SK-N-SH (cell line): Measurements from ENCODE around the gene TFCP2. TPM values are rescaled to one million over a fixed set of nuclear protein-coding genes. Genes with fewer than 3 reads are reported as not detected.

Experiments
- CTCF ChIA-PET: fragments of 300-600, 350-600 bp; formaldehyde crosslinking; extraction: SDS; loops from one replicate; lab custom pipeline; 2021; lab: Yijun Ruan, JAX
- POLR2A ChIA-PET: fragments of 350-600 bp; sonication (Branson Sonifier 250); formaldehyde crosslinking; extraction: SDS; loops from one replicate; lab custom pipeline; 2020; ENCODE audit warnings: antibody characterized with exemption, inconsistent platforms; lab: Yijun Ruan, JAX
- DNase-seq: peaks from one replicate; pipeline ENCODE4 v3.0.0; 2012
- H2AFZ ChIP-seq: fragments of 200-600 bp; sonication (generic); 2 replicates; pipeline ENCODE4 v1.8.1; 2016; ENCODE audit warnings: antibody characterized with exemption, mild to moderate bottlenecking, low read depth
- H3F3A ChIP-seq: fragments of 200-600 bp; sonication (generic); replicated peaks from 2 replicates; pipeline ENCODE3; 2016; ENCODE audit warnings: antibody characterized with exemption, mild to moderate bottlenecking; ENCODE audit not compliant: insufficient read depth
- H3K27ac ChIP-seq, 2 experiments: fragments of 200-500 bp in 1 of 2; fragments of 200-600 bp in 1 of 2; sonication (Bioruptor generic) in 1 of 2; sonication (generic), shearing (Covaris generic) in 1 of 2; 2 replicates each; pipeline versions ENCODE4 v1.5.1 to v1.6.1; 2014 to 2016; ENCODE audit warnings: low read depth in 2 of 2, inconsistent platforms in 1 of 2, low read length in 1 of 2, mild to moderate bottlenecking in 1 of 2, mixed read lengths in 1 of 2
- H3K27me3 ChIP-seq: fragments of 200-600 bp; sonication (generic), shearing (Covaris generic); 2 replicates; pipeline ENCODE4 v1.6.1; 2016; ENCODE audit warnings: mixed run types; ENCODE audit not compliant: insufficient read depth
- H3K36me3 ChIP-seq, 2 experiments: fragments of 200-500 bp in 1 of 2; fragments of 200-600 bp in 1 of 2; sonication (Bioruptor generic) in 1 of 2; sonication (generic) in 1 of 2; replicated peaks in 1 of 2; 2 replicates each; pipeline versions ENCODE3 to v1.5.1; 2014 to 2016; ENCODE audit warnings: low read length in 1 of 2, mild to moderate bottlenecking in 1 of 2; ENCODE audit not compliant: insufficient read depth in 2 of 2, control insufficient read depth in 1 of 2
- H3K4me1 ChIP-seq, 2 experiments: fragments of 200-500 bp in 1 of 2; fragments of 200-600 bp in 1 of 2; sonication (Bioruptor generic) in 1 of 2; sonication (generic), shearing (Covaris generic) in 1 of 2; 2 replicates each; pipeline versions ENCODE4 v1.5.1 to v1.6.1; 2014 to 2016; ENCODE audit warnings: low read depth in 1 of 2, low read length in 1 of 2, mixed run types in 1 of 2; ENCODE audit not compliant: insufficient read depth in 2 of 2, control insufficient read depth in 1 of 2
- H3K4me2 ChIP-seq: fragments of 200-600 bp; sonication (generic), shearing (Covaris generic); 2 replicates; pipeline ENCODE4 v1.6.1; 2017; ENCODE audit warnings: mixed run types
- H3K4me3 ChIP-seq, 2 experiments: fragments of 200-500 bp in 1 of 2; fragments of 200-600 bp in 1 of 2; sonication (Bioruptor generic) in 1 of 2; sonication (generic), shearing (Covaris generic) in 1 of 2; 2 replicates each; pipeline versions ENCODE4 v1.5.1 to v1.8.1; 2014 to 2016; ENCODE audit warnings: low read depth in 2 of 2, inconsistent platforms in 1 of 2, low read length in 1 of 2, mild to moderate bottlenecking in 1 of 2, mixed read lengths in 1 of 2, moderate library complexity in 1 of 2
- H3K79me2 ChIP-seq: fragments of 200-600 bp; sonication (generic); 2 replicates; pipeline ENCODE4 v1.8.1; 2017; ENCODE audit warnings: mild to moderate bottlenecking; ENCODE audit not compliant: insufficient read depth
- H3K9ac ChIP-seq: fragments of 200-600 bp; sonication (generic); 2 replicates; pipeline ENCODE4 v1.6.1; 2017; ENCODE audit warnings: mixed run types
- H3K9me2 ChIP-seq: fragments of 200-600 bp; sonication (generic); 2 replicates; pipeline ENCODE4 v1.6.1; 2017; ENCODE audit warnings: mixed run types
- H3K9me3 ChIP-seq: fragments of 200-600 bp; sonication (generic); 2 replicates; pipeline ENCODE4 v1.6.1; 2017; ENCODE audit warnings: mixed run types, mild to moderate bottlenecking, moderate library complexity
- H4K20me1 ChIP-seq: fragments of 200-600 bp; sonication (generic); 2 replicates; pipeline ENCODE4 v1.6.1; 2017; ENCODE audit warnings: mild to moderate bottlenecking, mixed run types; ENCODE audit not compliant: insufficient read depth
- CHD2 ChIP-seq: fragments of 150-350 bp; IDR thresholded peaks from 2 replicates; pipeline ENCODE4 v1.6.1; 2018; ENCODE audit warnings: low read length; ENCODE audit not compliant: partially characterized antibody
- CTCF ChIP-seq: fragments of 200-600 bp; sonication (generic); IDR thresholded peaks from 2 replicates; pipeline ENCODE4 v1.6.1; 2017; ENCODE audit warnings: antibody characterized with exemption, mild to moderate bottlenecking, moderate library complexity
- ELF1 ChIP-seq: IDR thresholded peaks from 2 replicates; pipeline ENCODE4 v1.4.0; 2012
- EZH2phosphoT487 ChIP-seq: fragments of 200-600 bp; sonication (generic); IDR thresholded peaks from 2 replicates; pipeline ENCODE4 v1.6.1; 2017; ENCODE audit warnings: low read depth, mixed run types, mild to moderate bottlenecking, antibody characterized with exemption, moderate library complexity, borderline replicate concordance
- FOSL2 ChIP-seq: IDR thresholded peaks from 2 replicates; pipeline ENCODE4 v1.4.0; 2012; ENCODE audit warnings: low read depth, mild to moderate bottlenecking, moderate library complexity, borderline replicate concordance
- FOXJ3 ChIP-seq: sonication (generic); formaldehyde crosslinking; IDR thresholded peaks from 2 replicates; pipeline ENCODE4 v1.5.1; 2020; ENCODE audit warnings: mild to moderate bottlenecking, missing genetic modification reagents
- MEF2A ChIP-seq: IDR thresholded peaks from 2 replicates; pipeline ENCODE4 v1.4.0; 2012; ENCODE audit warnings: low read depth, borderline replicate concordance
- MXI1 ChIP-seq: IDR thresholded peaks from 2 replicates; pipeline ENCODE4 v1.6.1; 2012; ENCODE audit warnings: mild to moderate bottlenecking, low read depth, low read length, improper control_type of control experiment
- NFIC ChIP-seq: IDR thresholded peaks from 2 replicates; pipeline ENCODE4 v1.4.0; 2012; ENCODE audit warnings: borderline replicate concordance
- NRF1 ChIP-seq: IDR thresholded peaks from 2 replicates; pipeline ENCODE4 v1.6.1; 2012; ENCODE audit warnings: low read depth, mild to moderate bottlenecking, low read length
- POLR2AphosphoS5 ChIP-seq: IDR thresholded peaks from 2 replicates; pipeline ENCODE4 v1.6.1; 2012; ENCODE audit warnings: low read depth, low read length
- RAD21 ChIP-seq: IDR thresholded peaks from 2 replicates; pipeline ENCODE4 v1.6.1; 2012; ENCODE audit warnings: mild to moderate bottlenecking, low read length
- RCOR1 ChIP-seq: fragments of 150-350 bp; IDR thresholded peaks from 2 replicates; pipeline ENCODE4 v1.6.1; 2017; ENCODE audit warnings: antibody characterized with exemption, low read length
- RFX5 ChIP-seq: IDR thresholded peaks from 2 replicates; pipeline ENCODE4 v1.6.1; 2012; ENCODE audit warnings: mild to moderate bottlenecking, improper control_type of control experiment, low read length
- RXRA ChIP-seq: IDR thresholded peaks from 2 replicates; pipeline ENCODE4 v1.4.0; 2012; ENCODE audit warnings: low read depth, mild to moderate bottlenecking, borderline replicate concordance
- TCF12 ChIP-seq: IDR thresholded peaks from 2 replicates; pipeline ENCODE4 v1.4.0; 2012
- TEAD4 ChIP-seq: IDR thresholded peaks from 2 replicates; pipeline ENCODE4 v1.4.0; 2012; ENCODE audit warnings: mild to moderate bottlenecking, borderline replicate concordance; ENCODE audit not compliant: insufficient read depth
- YY1 ChIP-seq: IDR thresholded peaks from 2 replicates; pipeline ENCODE4 v1.4.0; 2012; ENCODE audit warnings: low read depth, mild to moderate bottlenecking
- WGBS: methylation state at CpG from one replicate; pipeline ENCODE4 v1.1.6; 2017; ENCODE audit warnings: low lambda C conversion rate; 5-methylcytosine and 5-hydroxymethylcytosine counted together
- polyA plus RNA-seq, 3 experiments: library from polyadenylated mRNA; depleted of rRNA; stranded (reverse); fragments of >200 nt; gene quantifications; 2 replicates each; pipeline ENCODE4 v1.2.3, GENCODE V29; 2012
- TF ChIP-seq, protein P1 (sequence below): fragments of 150-350 bp; IDR thresholded peaks from 2 replicates; pipeline ENCODE4 v1.6.1; 2017; ENCODE audit warnings: antibody characterized with exemption, low read length, low read depth, borderline replicate concordance
- TF ChIP-seq, protein P2 (sequence below): fragments of 150-350 bp; IDR thresholded peaks from 2 replicates; pipeline ENCODE4 v1.6.1; 2016; ENCODE audit warnings: mild to moderate bottlenecking, low read depth, low read length

TFCP2 gene
- polyA plus RNA-seq, 1 of the 3 experiments (the other 2 are of a cell fraction) = 18.1 TPM

DNA sequence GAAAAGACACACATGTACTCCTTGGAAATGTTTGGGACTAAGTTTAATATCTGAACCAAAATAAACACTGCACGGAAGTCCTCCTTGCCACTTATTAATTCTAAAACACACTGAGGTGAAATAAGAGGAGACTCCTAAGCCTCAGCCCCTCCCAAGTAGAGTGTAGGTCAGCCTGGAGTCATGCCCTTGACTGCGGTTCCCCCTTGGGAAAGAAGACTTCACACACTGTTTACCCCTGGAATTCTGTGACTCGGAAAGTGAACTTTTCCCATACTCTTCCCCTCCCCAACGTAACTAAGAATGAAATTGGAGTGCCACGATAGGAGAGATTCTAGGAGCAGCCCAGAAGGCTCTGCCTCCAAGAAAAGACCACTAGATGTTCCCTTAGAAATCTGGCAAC, 8.6 kb upstream of the TFCP2 start:
- Histone ChIP-seq H4K20me1 (no peaks in the 10 kb centered on the region), H3K4me2 (no peak overlapping the region), H3K36me3 (no peaks in the 10 kb centered on the region), H3K4me3 (no peak overlapping the region), H3F3A (no peaks in the 10 kb centered on the region), H2AFZ (no peak overlapping the region), H3K9me2 (no peaks in the 10 kb centered on the region), H3K27me3 (no peaks in the 10 kb centered on the region), H3K27ac (no peak overlapping the region), H3K79me2 (no peaks in the 10 kb centered on the region), H3K4me1 (peaks cover 0 to 7% of the 10 kb centered on the region in 2 experiments; a peak in 1 of 4 replicates), H3K9ac (no peak overlapping the region), H3K9me3 (no peaks in the 10 kb centered on the region)
- CTCF ChIA-PET = interaction anchor here (1.3 kb wide), 1 partner anchor 71 kb away, joined by 3 read pairs; no protein-coding TSS in a partner anchor
- POLR2A ChIA-PET = no interaction called here
- 91% methylated on average over 5 of the region's 5 CpGs for WGBS
- TF ChIP-seq, protein P1, sequence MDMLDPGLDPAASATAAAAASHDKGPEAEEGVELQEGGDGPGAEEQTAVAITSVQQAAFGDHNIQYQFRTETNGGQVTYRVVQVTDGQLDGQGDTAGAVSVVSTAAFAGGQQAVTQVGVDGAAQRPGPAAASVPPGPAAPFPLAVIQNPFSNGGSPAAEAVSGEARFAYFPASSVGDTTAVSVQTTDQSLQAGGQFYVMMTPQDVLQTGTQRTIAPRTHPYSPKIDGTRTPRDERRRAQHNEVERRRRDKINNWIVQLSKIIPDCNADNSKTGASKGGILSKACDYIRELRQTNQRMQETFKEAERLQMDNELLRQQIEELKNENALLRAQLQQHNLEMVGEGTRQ = no peak
- TF ChIP-seq FOSL2 (no peak), TCF12 (no peak), TEAD4 (no peak), EZH2phosphoT487 (no peak), RFX5 (no peak), CTCF (no peak), YY1 (no peak), NFIC (no peak), POLR2AphosphoS5 (no peak), CHD2 (no peak), RAD21 (no peak), RCOR1 (no peak), FOXJ3 (CRISPR knock-in tag) (no peak), RXRA (no peak)
- TF ChIP-seq, protein P2, sequence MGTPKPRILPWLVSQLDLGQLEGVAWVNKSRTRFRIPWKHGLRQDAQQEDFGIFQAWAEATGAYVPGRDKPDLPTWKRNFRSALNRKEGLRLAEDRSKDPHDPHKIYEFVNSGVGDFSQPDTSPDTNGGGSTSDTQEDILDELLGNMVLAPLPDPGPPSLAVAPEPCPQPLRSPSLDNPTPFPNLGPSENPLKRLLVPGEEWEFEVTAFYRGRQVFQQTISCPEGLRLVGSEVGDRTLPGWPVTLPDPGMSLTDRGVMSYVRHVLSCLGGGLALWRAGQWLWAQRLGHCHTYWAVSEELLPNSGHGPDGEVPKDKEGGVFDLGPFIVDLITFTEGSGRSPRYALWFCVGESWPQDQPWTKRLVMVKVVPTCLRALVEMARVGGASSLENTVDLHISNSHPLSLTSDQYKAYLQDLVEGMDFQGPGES = no peak
- DNase-seq = no peak

DNA sequence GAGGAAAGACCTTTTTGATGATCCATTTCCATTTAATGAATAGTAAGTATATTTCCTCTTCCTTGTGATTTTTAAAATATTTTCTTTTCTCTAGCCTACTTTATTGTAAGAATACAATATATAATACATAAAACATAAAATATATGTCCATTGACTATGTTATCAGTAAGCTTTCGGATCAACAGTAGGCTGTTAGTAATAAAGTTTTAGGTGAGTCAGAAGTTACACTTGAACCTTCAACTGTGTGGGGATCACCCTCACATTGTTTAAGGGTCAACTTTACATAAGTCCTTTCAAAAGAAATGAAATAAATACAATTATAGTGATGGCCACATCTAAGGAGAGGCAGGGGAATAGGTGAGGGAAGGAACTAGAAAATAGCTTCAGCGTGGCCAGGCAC, 5.0 kb upstream of the TFCP2 start:
- Histone ChIP-seq H3K4me2 (no peak overlapping the region), H3K9me2 (no peaks in the 10 kb centered on the region), H3K27ac (no peak overlapping the region), H3K4me1 (no peaks in the 10 kb centered on the region), H3K9ac (no peak overlapping the region), H3K79me2 (no peaks in the 10 kb centered on the region), H2AFZ (no peak overlapping the region), H3F3A (no peaks in the 10 kb centered on the region), H3K4me3 (no peak overlapping the region), H3K36me3 (no peaks in the 10 kb centered on the region), H3K27me3 (no peaks in the 10 kb centered on the region), H4K20me1 (no peaks in the 10 kb centered on the region), H3K9me3 (no peaks in the 10 kb centered on the region)
- WGBS = 90% methylated on average over 2 of the region's 2 CpGs
- no peak for DNase-seq
- TF ChIP-seq NRF1 = no peak
- no peak for TF ChIP-seq EZH2phosphoT487
- TF ChIP-seq, protein P1 = no peak
- no peak for TF ChIP-seq MEF2A
- TF ChIP-seq, protein P2 = no peak
- no peak for TF ChIP-seq ELF1
- TF ChIP-seq YY1 = no peak
- no peak for TF ChIP-seq MXI1
- ChIA-PET CTCF (interaction anchor here (0.7 to 1.1 kb wide), 3 partner anchors 9 to 163 kb away, joined by 3 read pairs; no protein-coding TSS in a partner anchor), POLR2A (no interaction called here)
